GM23338 (cell line): ENCODE measurements around the gene DOCK10. TPM values are rescaled to one million over a fixed set of nuclear protein-coding genes. Genes with fewer than 3 reads are reported as not detected.

Experiments used
- ATAC-seq: fragments of 200-7000 bp; cut with Tn5 transposase; 3 replicates; pipeline ENCODE4 v1.9.1; 2020
- DNase-seq: peaks from one replicate; pipeline ENCODE4 v3.0.0-alpha.2; 2015; ENCODE audit warnings: low spot score
- H2AFZ ChIP-seq: fragments of 200-600 bp; sonication (generic); 2 replicates; pipeline ENCODE4 v1.8.0; 2016; ENCODE audit warnings: antibody characterized with exemption, mild to moderate bottlenecking, moderate library complexity
- H3F3A ChIP-seq: fragments of 200-600 bp; sonication (generic); replicated peaks from 2 replicates; pipeline ENCODE4 v1.8.0; 2017; ENCODE audit warnings: antibody characterized with exemption, mixed run types, low read depth
- H3K27ac ChIP-seq: fragments of 200-600 bp; sonication (generic); 2 replicates; pipeline ENCODE4 v1.6.1; 2016; ENCODE audit warnings: low read depth
- H3K27me3 ChIP-seq: fragments of 200-600 bp; sonication (generic); 2 replicates; pipeline ENCODE4 v1.8.0; 2016; ENCODE audit warnings: mild to moderate bottlenecking, mixed run types, moderate library complexity; ENCODE audit not compliant: insufficient read depth
- H3K36me3 ChIP-seq: fragments of 200-600 bp; sonication (generic); 2 replicates; pipeline ENCODE4 v1.8.0; 2016; ENCODE audit warnings: mild to moderate bottlenecking; ENCODE audit not compliant: insufficient read depth
- H3K4me1 ChIP-seq: fragments of 200-600 bp; sonication (generic); 2 replicates; pipeline ENCODE4 v1.8.0; 2016; ENCODE audit warnings: mild to moderate bottlenecking, moderate library complexity; ENCODE audit not compliant: insufficient read depth
- H3K4me2 ChIP-seq: fragments of 200-600 bp; sonication (generic); 2 replicates; pipeline ENCODE4 v1.7.1; 2017; ENCODE audit warnings: mixed run types
- H3K4me3 ChIP-seq: fragments of 200-600 bp; sonication (generic); 2 replicates; pipeline ENCODE4 v1.6.1; 2016; ENCODE audit warnings: mixed run types
- H3K79me2 ChIP-seq: fragments of 200-600 bp; sonication (generic); replicated peaks from 2 replicates; pipeline ENCODE4 v1.8.0; 2017; ENCODE audit warnings: mild to moderate bottlenecking; ENCODE audit not compliant: insufficient read depth
- H3K9me2 ChIP-seq: fragments of 200-600 bp; sonication (generic); 2 replicates; pipeline ENCODE4 v1.8.0; 2017; ENCODE audit not compliant: insufficient read depth
- H4K20me1 ChIP-seq: fragments of 200-600 bp; sonication (generic); replicated peaks from 2 replicates; pipeline ENCODE4 v1.8.0; 2017; ENCODE audit warnings: mild to moderate bottlenecking; ENCODE audit not compliant: insufficient read depth
- H3K27ac Mint-ChIP-seq: 2 replicates; pipeline ENCODE4 v1.8.0; 2020; ENCODE audit warnings: inconsistent platforms, mild to moderate bottlenecking, moderate library complexity, mixed read lengths
- H3K27me3 Mint-ChIP-seq: 3 replicates; pipeline ENCODE4 v1.8.0; 2022; ENCODE audit warnings: low read depth, mild to moderate bottlenecking, moderate library complexity, mixed read lengths, inconsistent platforms; ENCODE audit not compliant: insufficient read depth, poor library complexity
- H3K36me3 Mint-ChIP-seq: 3 replicates; pipeline ENCODE4 v1.8.0; 2021; ENCODE audit warnings: low read depth, mild to moderate bottlenecking, inconsistent platforms, moderate library complexity, mixed read lengths
- H3K4me1 Mint-ChIP-seq: 3 replicates; pipeline ENCODE4 v1.8.0; 2020; ENCODE audit warnings: mild to moderate bottlenecking, inconsistent platforms, mixed read lengths
- H3K4me3 Mint-ChIP-seq: 3 replicates; pipeline ENCODE4 v1.8.0; 2021; ENCODE audit warnings: moderate library complexity, mild to moderate bottlenecking, inconsistent platforms, mixed read lengths
- H3K9me3 Mint-ChIP-seq: 3 replicates; pipeline ENCODE4 v1.8.0; 2020; ENCODE audit warnings: moderate library complexity, mild to moderate bottlenecking, inconsistent platforms, mixed read lengths
- CREB1 ChIP-seq: fragments of 250-450 bp; sonication (Bioruptor Pico); IDR thresholded peaks from 2 replicates; pipeline ENCODE4 v1.5.0; 2020; ENCODE audit warnings: low read depth, mild to moderate bottlenecking, moderate library complexity
- ETS1 ChIP-seq: IDR thresholded peaks from 2 replicates; pipeline ENCODE4 v1.6.1; 2016; ENCODE audit warnings: antibody characterized with exemption
- EZH2phosphoT487 ChIP-seq: fragments of 200-600 bp; sonication (generic); IDR thresholded peaks from one replicate; pipeline ENCODE4 v1.8.1; 2018; ENCODE audit warnings: antibody characterized with exemption; ENCODE audit not compliant: unreplicated experiment
- JUNB ChIP-seq: IDR thresholded peaks from one replicate; pipeline ENCODE4 v1.6.1; 2016; ENCODE audit warnings: antibody characterized with exemption; ENCODE audit not compliant: unreplicated experiment
- NANOG ChIP-seq: IDR thresholded peaks from 2 replicates; pipeline ENCODE4 v1.6.1; 2016; ENCODE audit warnings: antibody characterized with exemption, borderline replicate concordance
- POLR2AphosphoS5 ChIP-seq: IDR thresholded peaks from 2 replicates; pipeline ENCODE4 v1.6.1; 2016; ENCODE audit warnings: antibody characterized with exemption, low read depth
- STAT1 ChIP-seq: IDR thresholded peaks from one replicate; pipeline ENCODE4 v1.6.1; 2016; ENCODE audit warnings: antibody characterized with exemption; ENCODE audit not compliant: unreplicated experiment
- polyA plus RNA-seq: library from polyadenylated mRNA; unstranded; fragments of >200 nt; fragmentation: Nextera tagmentation; extraction: Ambion mirVana; gene quantifications from 2 replicates; pipeline ENCODE4 v1.2.1, GENCODE V29; 2016
- total RNA-seq: library from RNA; depleted of rRNA; stranded (reverse); fragments of >200 nt; shearing (Covaris generic); gene quantifications from 2 replicates; pipeline ENCODE4 v1.2.3, GENCODE V29; 2014
- TF ChIP-seq, protein P1 (sequence below): fragments of 250-450 bp; sonication (Bioruptor Pico); IDR thresholded peaks from 2 replicates; pipeline ENCODE4 v1.5.0; 2020; ENCODE audit warnings: mild to moderate bottlenecking, moderate library complexity
- TF ChIP-seq, protein P2 (sequence below), 2 experiments: fragments of 200-600 bp in 1 of 2; sonication (generic) in 1 of 2; conservative IDR thresholded peaks; 2 replicates each; pipeline versions ENCODE4 v1.5.1 to v1.6.1; 2016 to 2017; ENCODE audit warnings: antibody characterized with exemption in 2 of 2, low read depth in 2 of 2, mild to moderate bottlenecking in 2 of 2, moderate library complexity in 1 of 2
- TF ChIP-seq, protein P3 (sequence below): IDR thresholded peaks from one replicate; pipeline ENCODE4 v1.6.1; 2018; ENCODE audit warnings: antibody characterized with exemption; ENCODE audit not compliant: unreplicated experiment

The DOCK10 gene
- total and polyA plus RNA-seq, 2 experiments from 2014 or later, result 1.0 to 1.7 TPM

DNA sequence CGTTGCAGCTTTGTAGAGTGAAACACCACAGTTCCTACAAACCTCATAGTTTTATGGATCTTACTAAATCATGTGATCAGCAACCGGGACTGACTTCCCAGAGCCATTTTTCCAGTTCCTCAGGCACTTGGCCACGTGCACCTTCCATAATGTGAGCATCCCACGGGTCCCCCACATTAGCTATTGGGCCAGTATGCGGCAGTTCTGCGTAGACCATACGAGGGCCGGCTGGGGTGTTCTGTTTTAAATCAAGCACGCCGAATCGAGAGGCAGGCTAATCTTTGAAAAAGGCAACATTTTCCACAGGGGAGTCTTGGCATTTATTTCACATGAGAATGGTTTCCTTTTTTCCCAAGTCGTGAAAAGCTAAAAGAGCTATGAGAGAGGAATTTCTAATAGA lies 190.5 kb downstream of the DOCK10 start:
- no peaks in the 10 kb centered on the region for H3K4me1 ChIP-seq
- H3K36me3 ChIP-seq, result no peaks in the 10 kb centered on the region
- no peaks in the 10 kb centered on the region for H4K20me1 ChIP-seq
- H3K27ac ChIP-seq, result no peak overlapping the region
- H3K4me2 ChIP-seq, result no peak overlapping the region
- H2AFZ ChIP-seq, result no peak overlapping the region
- no peak for DNase-seq
- no peaks in the 10 kb centered on the region for H3K79me2 ChIP-seq
- Mint-ChIP-seq H3K27me3 (peaks cover 2% of the 10 kb centered on the region), H3K27ac (no peak overlapping the region), H3K4me3 (no peak overlapping the region), H3K4me1 (no peaks in the 10 kb centered on the region), H3K36me3 (no peaks in the 10 kb centered on the region), H3K9me3 (no peaks in the 10 kb centered on the region)
- no peaks in the 10 kb centered on the region for H3K27me3 ChIP-seq
- no peak for ATAC-seq
- H3F3A ChIP-seq, result no peaks in the 10 kb centered on the region
- TF ChIP-seq STAT1 (no peak), NANOG (no peak), ETS1 (no peak), EZH2phosphoT487 (no peak), JUNB (no peak), CREB1 (no peak), POLR2AphosphoS5 (no peak)
- TF ChIP-seq, protein P1, sequence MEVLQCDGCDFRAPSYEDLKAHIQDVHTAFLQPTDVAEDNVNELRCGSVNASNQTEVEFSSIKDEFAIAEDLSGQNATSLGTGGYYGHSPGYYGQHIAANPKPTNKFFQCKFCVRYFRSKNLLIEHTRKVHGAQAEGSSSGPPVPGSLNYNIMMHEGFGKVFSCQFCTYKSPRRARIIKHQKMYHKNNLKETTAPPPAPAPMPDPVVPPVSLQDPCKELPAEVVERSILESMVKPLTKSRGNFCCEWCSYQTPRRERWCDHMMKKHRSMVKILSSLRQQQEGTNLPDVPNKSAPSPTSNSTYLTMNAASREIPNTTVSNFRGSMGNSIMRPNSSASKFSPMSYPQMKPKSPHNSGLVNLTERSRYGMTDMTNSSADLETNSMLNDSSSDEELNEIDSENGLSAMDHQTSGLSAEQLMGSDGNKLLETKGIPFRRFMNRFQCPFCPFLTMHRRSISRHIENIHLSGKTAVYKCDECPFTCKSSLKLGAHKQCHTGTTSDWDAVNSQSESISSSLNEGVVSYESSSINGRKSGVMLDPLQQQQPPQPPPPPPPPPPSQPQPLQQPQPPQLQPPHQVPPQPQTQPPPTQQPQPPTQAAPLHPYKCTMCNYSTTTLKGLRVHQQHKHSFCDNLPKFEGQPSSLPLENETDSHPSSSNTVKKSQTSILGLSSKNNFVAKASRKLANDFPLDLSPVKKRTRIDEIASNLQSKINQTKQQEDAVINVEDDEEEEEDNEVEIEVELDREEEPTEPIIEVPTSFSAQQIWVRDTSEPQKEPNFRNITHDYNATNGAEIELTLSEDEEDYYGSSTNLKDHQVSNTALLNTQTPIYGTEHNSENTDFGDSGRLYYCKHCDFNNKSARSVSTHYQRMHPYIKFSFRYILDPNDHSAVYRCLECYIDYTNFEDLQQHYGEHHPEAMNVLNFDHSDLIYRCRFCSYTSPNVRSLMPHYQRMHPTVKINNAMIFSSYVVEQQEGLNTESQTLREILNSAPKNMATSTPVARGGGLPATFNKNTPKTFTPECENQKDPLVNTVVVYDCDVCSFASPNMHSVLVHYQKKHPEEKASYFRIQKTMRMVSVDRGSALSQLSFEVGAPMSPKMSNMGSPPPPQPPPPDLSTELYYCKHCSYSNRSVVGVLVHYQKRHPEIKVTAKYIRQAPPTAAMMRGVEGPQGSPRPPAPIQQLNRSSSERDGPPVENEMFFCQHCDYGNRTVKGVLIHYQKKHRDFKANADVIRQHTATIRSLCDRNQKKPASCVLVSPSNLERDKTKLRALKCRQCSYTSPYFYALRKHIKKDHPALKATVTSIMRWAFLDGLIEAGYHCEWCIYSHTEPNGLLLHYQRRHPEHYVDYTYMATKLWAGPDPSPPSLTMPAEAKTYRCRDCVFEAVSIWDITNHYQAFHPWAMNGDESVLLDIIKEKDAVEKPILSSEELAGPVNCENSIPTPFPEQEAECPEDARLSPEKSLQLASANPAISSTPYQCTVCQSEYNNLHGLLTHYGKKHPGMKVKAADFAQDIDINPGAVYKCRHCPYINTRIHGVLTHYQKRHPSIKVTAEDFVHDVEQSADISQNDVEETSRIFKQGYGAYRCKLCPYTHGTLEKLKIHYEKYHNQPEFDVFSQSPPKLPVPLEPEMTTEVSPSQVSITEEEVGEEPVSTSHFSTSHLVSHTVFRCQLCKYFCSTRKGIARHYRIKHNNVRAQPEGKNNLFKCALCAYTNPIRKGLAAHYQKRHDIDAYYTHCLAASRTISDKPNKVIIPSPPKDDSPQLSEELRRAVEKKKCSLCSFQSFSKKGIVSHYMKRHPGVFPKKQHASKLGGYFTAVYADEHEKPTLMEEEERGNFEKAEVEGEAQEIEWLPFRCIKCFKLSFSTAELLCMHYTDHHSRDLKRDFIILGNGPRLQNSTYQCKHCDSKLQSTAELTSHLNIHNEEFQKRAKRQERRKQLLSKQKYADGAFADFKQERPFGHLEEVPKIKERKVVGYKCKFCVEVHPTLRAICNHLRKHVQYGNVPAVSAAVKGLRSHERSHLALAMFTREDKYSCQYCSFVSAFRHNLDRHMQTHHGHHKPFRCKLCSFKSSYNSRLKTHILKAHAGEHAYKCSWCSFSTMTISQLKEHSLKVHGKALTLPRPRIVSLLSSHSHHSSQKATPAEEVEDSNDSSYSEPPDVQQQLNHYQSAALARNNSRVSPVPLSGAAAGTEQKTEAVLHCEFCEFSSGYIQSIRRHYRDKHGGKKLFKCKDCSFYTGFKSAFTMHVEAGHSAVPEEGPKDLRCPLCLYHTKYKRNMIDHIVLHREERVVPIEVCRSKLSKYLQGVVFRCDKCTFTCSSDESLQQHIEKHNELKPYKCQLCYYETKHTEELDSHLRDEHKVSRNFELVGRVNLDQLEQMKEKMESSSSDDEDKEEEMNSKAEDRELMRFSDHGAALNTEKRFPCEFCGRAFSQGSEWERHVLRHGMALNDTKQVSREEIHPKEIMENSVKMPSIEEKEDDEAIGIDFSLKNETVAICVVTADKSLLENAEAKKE (CRISPR knock-in tag), result no peak
- TF ChIP-seq, protein P2, sequence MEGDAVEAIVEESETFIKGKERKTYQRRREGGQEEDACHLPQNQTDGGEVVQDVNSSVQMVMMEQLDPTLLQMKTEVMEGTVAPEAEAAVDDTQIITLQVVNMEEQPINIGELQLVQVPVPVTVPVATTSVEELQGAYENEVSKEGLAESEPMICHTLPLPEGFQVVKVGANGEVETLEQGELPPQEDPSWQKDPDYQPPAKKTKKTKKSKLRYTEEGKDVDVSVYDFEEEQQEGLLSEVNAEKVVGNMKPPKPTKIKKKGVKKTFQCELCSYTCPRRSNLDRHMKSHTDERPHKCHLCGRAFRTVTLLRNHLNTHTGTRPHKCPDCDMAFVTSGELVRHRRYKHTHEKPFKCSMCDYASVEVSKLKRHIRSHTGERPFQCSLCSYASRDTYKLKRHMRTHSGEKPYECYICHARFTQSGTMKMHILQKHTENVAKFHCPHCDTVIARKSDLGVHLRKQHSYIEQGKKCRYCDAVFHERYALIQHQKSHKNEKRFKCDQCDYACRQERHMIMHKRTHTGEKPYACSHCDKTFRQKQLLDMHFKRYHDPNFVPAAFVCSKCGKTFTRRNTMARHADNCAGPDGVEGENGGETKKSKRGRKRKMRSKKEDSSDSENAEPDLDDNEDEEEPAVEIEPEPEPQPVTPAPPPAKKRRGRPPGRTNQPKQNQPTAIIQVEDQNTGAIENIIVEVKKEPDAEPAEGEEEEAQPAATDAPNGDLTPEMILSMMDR (conservative IDR thresholded peaks at IDR 0.05; ENCODE audit: low read depth in 2 of 2), result no peak
- TF ChIP-seq, protein P3, sequence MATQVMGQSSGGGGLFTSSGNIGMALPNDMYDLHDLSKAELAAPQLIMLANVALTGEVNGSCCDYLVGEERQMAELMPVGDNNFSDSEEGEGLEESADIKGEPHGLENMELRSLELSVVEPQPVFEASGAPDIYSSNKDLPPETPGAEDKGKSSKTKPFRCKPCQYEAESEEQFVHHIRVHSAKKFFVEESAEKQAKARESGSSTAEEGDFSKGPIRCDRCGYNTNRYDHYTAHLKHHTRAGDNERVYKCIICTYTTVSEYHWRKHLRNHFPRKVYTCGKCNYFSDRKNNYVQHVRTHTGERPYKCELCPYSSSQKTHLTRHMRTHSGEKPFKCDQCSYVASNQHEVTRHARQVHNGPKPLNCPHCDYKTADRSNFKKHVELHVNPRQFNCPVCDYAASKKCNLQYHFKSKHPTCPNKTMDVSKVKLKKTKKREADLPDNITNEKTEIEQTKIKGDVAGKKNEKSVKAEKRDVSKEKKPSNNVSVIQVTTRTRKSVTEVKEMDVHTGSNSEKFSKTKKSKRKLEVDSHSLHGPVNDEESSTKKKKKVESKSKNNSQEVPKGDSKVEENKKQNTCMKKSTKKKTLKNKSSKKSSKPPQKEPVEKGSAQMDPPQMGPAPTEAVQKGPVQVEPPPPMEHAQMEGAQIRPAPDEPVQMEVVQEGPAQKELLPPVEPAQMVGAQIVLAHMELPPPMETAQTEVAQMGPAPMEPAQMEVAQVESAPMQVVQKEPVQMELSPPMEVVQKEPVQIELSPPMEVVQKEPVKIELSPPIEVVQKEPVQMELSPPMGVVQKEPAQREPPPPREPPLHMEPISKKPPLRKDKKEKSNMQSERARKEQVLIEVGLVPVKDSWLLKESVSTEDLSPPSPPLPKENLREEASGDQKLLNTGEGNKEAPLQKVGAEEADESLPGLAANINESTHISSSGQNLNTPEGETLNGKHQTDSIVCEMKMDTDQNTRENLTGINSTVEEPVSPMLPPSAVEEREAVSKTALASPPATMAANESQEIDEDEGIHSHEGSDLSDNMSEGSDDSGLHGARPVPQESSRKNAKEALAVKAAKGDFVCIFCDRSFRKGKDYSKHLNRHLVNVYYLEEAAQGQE, result no peak
- no peak overlapping the region for H3K4me3 ChIP-seq
- H3K9me2 ChIP-seq, result no peaks in the 10 kb centered on the region
